ENCODE measurements around the gene JAG2.
A peak's percentile ranks its signal among the peaks of the same experiment; 100 is the strongest.

JAG2 gene

DNA sequence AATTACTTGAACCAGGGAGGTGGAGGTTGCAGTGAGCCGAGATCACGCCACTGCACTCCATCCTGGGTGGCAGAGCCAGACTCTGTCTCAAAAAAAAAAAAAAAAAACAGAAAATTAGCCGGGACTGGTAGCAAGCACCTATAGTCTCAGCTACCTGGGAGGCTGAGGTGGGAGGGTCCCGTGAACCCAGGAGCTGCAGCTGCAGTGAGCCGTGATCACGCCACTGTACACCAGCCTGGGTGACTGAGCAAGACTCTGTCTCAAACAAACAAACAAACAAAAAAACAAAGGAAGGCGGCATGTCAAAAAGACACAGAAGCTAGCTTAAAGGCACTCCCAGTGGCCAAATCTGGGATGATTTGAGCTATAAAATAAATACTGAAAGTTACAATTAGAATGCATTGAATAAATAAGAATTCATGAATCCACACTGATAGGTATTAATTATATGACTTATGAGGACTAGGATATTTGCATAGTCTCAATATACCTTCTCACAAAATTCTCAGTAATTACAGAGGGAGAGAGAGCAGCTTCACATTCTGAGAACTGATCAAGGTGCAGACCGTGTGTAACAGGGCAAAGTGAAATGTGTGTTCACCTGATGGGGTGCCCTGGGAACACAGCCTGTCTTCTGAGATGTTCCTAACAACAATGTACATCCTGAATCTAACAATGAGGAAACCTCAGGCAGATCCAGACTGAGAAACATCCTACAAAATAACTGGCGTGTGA, 60.6 kb downstream of the JAG2 start:
- FAIRE-seq: no peak

DNA sequence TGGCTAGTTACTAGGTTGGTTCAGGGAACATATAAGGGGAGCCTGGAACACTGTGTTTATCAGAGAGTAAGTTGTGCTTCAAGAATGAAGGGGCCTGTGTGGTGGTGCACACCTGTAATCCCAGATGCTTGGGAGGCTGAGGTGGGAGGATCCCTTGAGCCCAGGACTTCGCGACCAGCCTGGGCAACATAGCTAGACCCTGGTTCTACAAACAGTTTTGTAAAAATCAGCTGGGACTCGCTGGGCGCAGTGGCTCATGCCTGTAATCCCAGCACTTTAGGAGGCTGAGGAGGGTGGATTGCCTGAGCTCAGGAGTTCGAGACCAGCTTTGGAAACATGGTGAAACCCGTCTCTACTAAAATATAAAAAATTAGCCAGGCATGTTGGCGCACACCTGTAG, 61.2 kb downstream of the JAG2 start:
- FAIRE-seq: no peak

DNA sequence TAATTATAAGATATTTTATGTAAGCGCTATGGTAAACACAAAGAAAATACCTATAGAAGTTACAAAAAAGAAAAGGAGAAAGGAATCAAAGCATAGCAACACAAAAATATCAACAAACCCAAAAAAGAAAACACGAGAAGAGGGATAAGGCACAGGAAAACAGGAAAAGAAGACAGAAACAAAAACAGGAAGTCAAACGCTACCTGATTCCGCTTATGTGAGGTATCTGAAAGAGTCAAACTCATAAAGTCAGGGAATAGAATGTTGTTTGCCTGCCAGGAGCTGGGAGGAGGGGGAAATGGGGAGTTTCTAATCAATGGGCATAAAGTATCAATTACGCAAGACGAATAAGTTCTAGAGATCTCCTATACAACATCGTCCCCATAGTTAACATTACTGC, 63.4 kb downstream of the JAG2 start:
- no peak for FAIRE-seq

DNA sequence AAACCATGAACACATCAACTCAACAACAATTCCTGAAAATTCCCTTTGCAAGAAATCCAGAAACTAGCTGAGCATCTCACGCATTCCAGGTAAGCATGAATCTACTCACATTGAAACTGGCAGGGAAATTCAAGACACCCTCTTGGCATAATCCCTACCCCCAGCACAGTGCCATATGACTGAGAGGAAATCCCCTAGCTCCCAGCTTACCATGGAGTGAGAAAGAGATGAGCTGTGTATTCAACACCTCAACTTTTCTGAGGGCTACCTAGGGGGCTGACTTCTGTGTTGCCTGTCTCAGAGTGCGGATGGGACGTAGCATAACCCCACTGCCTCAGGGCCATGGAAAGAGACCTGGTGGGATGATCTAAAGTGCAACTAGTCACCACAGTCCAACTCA, 65.7 kb downstream of the JAG2 start:
- FAIRE-seq: no peak

DNA sequence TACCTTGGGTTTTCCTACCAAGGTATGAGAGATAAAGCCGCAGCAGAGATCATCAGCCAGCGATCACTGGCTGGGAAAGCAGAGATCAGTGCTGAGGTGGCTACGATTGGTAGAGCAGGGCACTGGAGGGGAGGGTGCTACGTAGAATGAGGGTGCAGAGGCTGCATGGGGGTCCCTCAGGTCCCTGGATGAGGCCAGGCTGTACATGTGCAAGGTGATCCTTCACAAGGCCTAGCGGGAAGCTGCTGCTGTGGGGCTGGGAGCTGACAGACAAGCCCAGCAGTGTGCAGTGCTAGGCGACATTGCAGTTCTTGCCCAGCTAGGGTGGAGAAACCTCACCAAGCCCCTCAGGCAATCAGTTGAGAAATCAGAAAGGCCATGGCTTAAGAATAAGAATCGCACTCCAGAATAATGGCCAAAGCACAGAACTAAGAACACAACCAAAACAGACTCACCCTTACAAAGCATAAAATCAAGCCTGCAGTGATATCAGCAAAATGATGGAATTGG, 66.2 kb downstream of the JAG2 start:
- FAIRE-seq: no peak

DNA sequence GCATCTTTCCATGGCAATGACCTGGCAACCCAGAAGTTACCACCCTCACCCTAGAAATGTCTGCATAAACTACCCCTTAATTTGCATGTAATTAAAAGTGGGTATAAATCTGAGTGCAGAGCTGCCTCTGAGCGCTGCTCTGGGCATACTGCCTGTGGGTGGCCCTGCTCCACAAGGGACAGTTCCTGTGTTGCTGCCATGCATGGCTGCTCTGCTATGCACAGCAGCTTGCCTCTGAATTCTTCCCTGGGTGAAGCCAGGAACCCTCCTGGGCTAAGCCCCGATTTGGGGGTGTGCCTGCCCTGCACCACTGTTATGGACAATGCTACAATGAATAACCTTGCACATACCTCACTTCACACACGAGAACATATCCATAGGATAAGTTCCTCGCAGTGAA, 67.7 kb downstream of the JAG2 start:
- no peak for FAIRE-seq

DNA sequence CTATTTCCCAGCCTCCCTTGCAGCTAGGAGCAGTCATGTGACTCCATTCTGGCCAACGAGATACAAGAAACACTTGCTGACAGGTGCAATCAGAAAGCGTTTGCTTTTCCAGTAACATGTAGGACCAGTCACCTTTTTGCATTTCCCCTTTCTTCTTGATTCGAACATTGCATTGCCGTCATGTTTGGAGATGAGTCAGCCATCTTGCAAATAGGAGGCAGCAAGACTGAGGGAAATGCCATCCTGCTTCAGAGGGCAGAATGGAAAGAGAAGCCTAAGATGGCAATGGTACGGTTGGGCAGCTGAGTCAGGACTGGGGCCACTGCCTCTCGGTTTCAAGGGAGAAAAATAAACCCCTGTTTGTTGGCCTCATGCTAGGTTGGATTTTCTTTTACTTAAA, 68.8 kb downstream of the JAG2 start:
- no peak for FAIRE-seq

DNA sequence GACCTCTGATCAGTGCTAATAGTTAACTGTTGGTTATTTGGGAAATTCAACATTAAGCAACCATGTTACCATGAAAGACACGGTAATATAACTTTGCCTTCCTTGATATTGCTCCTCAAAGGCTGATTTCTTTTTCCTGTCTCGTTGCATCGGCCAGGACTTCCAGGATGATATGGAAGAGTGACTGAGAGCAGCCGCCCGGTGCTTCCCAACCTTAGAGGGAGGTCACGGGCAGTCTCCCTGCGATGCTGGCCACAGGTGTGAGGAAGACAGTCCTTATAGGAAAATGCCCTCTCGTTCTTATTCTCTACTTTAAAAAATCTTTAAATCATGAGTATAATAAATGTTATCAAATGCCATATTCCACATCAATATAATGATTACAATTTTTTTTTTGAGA, 70.3 kb downstream of the JAG2 start:
- no peak for FAIRE-seq

DNA sequence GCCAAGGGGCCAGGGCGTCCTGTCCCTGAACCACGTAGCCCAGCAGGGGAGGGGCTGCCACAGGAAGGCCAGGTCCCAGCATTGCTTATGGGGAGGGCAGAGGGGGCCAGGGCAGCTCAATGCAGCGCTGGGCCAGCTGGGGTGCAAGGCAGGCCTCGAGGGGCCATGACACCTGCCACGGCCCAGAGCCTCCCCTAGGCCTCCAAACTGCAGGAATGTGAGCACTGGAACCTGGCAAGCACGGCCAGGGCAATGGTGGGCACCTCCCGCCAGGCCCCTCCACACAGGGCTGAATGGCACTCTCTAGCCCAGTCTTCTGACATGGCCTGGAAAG, 70.8 kb downstream of the JAG2 start:
- no peak for FAIRE-seq

DNA sequence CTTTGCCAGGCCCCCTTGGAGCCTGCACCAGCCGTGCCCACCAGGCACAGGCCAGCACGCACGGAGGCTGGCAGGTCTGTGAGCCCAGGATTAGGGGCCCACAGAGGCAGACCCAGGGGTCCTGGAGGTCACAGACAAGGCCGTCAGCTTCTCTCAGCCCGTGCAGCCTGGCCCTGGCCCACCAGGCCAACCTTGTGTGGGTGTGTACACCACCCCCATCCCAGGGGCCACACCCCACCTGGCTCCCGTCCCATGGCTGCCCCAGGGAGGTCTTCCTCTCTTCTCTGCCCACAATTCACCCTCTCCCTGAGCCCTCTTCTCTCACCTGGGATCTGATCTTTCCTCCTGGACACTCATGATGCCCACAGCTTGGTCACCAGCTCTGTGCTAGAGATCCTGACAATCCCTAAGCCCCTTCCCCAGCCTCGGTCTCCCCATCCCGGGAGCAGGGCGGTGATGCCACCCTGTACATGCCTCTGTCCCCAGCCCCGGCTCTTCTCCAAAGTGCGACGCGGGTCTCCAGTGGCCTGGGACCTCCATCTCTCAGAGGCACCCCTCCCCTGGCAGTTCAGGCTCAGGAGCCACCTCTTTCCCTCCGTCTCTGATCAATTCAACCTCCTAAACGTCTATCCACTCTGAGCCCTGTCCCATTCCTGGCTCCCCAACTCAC, 72.2 kb downstream of the JAG2 start:
- FAIRE-seq: no peak

DNA sequence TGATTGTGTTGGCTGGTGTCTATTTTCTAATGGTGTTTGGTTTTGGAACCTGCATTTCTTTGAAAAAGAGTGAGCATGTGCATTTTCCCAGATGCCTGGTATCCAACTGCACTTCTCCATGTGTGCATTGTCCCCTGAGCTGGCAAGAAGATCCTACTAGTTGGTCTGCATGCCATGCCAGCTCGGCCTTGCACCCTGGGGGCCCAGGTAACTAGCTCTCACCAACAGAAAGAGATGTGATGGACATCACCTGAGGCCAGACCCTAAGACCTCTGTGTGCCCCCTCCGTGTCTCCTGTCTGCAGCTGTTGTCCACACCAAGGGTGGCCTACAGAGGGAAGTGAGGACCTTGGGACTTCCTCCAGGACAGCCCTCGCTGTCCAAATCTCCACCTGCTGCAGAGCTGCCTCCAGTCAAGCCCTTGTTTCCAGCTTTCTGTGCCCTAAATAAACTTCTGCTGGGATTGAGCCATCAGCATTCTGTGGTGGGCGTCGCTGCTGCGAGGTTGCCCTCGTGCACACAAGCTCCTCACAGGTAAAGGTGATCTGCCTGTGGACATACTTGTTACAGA, 73.3 kb downstream of the JAG2 start:
- no peak for FAIRE-seq

DNA sequence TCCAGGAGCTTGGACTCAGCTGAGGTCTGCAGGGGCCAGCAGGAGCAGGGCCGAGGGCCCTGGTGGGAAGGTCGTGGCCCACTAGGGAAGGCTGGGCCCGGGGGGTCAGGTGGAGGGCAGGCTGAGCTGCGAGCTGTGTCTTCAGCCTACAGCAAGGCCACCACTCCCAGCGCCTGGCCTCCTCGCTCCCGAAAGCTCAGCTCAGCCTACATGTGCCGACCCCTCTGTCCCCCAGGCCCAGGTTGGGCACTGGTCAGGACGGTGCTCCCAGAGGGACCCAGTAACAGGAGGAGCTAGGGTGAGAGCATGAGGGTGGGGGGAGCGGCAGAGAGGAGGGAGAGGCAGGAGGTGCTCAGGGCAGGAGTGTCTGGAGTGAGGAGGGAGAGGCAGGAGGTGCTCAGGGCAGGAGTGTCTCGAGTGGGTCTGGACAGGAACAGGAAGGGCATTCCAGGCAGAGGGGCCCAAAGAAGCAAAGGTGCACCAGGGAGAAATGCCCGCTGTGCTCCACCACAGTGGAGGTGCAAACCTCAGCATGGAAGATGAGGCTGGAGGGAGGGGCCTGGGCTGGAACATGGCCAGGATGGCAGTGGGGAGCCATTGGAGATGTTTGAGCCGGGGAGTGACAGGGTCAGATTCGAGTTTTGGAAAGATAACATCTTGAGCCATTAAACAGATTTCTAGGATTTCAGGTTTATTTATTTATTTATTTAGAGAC, 74.2 kb downstream of the JAG2 start:
- no peak for FAIRE-seq

DNA sequence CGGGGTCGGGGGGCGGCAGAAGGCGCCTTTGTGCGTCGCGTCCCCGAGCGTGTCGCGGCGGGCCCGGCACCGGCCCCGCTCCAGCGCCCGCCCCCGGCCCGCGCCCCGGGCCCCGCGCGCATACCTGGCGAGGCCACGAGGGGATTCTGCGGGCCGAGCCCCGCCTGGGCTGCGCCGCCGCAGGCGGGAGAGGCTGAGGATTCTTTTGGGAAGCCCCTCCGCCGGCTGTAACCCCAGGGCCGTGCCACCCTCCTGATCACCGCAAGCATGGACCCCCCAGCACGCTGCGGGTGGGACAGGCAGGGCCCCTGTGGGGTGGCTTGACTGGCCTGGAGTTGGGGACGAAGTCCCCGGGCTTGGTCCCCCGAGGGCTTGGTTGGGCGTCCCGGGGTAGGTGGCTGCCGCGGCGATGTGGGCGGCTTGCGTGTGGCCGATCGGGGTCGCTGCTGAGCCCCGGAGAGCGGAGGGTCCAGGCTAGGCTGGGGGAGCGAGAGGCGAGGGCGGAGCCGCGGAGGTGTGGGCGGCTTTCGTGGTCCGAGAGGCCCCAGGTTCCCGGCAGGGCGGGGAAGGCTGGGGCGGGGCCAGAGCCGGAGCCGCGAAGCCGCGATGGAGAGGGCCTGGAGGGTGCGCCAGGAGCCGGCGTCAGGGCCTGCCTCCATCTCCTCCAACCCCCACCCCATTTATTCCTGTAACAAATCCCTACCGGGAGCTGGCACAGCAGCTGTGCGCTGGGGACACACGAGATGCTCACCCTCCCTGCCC, 75.0 kb downstream of the JAG2 start:
- peak; percentile 90 for FAIRE-seq

DNA sequence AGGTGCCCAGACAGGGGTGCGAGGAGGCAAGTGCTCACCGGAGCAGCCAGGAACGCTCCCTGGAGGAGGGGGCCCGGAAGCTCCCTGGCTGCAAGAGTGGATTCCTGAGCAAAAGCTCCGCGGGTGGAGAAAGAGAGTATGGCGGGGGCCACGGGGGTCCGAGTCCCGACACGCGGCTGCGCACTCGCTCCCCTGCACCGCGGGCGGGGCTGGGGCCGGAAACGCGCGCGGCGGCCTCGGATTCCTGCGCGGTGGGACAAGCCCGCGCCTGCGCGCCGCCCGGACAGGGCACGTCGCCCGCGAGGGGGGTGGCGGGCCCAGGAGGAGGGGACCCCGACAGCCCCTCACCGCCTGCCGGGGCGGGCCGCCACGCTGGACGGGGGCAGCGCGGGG, 75.5 kb downstream of the JAG2 start:
- no peak for FAIRE-seq

DNA sequence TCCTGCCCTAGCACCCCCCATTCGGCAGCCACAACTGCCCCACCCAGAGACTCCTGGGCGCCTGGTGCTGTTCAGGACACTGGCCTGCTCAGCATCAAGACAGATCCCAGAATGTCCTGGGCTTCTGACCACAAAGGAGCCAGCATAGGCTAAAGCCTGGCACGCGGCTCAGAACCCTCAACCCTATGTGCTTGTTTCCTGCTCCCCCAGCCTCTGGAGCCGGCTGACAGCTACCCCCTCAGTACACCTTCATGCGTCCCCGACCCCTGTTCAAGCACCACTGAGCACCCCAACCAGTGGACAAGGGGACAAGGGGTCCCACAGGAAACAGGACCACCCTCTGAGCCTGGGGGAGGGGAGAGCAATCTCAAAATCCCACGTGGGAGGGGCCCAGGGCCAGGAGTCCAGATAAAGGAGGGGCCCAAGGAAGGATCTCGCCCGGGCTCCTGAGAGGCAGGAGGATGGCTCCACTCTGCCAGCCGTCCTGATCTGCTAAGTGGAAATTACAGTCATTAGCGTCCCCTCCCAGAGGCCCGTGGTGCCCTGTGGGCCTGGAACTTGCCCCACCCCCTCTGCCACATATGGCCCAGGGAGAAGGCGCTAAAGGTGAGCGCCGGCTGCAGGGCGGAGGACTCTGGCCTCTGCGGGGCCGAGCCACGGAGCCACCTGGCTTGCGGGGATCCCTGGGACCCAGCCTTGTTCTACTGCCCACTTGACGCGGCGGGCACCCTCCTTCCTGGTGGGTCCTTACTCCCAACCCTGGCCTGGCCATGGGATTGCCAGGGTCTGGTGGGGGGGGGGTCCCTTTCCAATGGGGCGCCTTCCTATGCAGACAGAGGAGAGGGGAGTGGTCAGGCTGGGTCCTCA, 76.2 kb downstream of the JAG2 start:
- no peak for FAIRE-seq

DNA sequence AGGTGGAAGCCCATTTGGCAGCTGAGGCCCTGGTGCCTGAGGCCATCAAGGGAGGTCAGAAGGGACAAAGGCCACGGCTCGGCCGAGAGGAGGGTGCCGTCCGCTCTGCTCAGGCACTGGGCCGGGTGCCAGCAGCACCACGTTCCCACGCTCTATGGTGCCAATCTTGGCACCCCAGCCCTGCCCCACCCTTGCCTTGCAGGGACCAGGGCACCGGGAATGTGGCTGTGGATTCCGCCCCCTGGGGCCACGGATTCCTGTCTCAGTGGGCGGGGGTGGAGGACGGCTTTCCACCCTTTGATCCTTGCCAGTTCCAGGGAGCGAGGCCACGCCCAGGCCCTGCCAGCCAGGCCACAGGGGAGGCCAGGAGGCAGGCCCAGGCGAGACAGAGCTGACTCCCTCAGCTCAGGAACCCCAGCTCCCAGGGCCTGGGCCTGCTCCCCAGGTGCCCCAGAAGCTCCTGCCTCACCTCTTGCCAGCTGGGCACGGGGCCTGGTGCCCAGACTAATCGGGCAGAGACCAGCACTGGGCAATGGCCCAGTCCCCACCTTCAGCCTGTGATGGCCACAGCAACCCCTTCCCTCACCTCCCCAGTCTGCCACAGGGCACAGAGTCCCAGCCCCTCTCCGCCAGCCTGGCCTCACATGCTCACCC, 76.9 kb downstream of the JAG2 start:
- no peak for FAIRE-seq

DNA sequence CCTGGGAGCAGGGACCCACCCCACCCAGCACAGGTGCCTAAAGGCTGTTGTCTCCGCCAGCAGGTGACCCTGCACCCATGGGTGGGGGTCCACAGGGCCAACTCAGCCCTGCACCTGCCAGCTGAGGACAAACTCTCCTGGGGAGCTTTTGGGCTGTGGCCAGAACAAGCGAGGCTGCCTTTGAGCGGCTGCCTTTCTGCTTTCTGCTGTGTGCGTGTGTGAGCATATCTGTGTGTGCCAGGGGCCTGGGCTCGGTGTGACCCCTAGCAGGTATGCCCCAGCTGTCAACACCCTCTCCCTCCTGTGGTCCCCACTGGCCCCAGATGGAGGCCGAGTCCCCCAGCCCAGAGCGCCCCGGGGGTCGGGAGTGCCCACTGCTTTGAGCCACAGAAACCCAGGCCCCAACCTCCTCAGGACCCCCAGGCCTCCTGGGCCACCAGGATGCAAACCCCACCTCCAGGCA, 77.5 kb downstream of the JAG2 start:
- FAIRE-seq: no peak

Measured in G401.6 (cell line).